Mesothelial cell of epicardium (in vitro differentiated cells): ENCODE data around the gene ARHGAP42. TPM values are rescaled to one million over a fixed set of nuclear protein-coding genes. Genes with fewer than 3 reads are reported as not detected.

Experiments
- DNase-seq, 2 experiments: peaks; one replicate each; pipeline ENCODE4 v3.0.0; 2021; ENCODE audit warnings: low spot score in 2 of 2; ENCODE audit not compliant: unreplicated experiment in 2 of 2
- H3K27ac Mint-ChIP-seq: 2 replicates; pipeline ENCODE4 v1.8.0; 2021; ENCODE audit warnings: mixed read lengths
- H3K27me3 Mint-ChIP-seq: 2 replicates; pipeline ENCODE4 v1.8.0; 2021; ENCODE audit warnings: low read depth, mixed read lengths
- H3K36me3 Mint-ChIP-seq: 2 replicates; pipeline ENCODE4 v1.8.0; 2021; ENCODE audit warnings: mixed read lengths
- H3K4me1 Mint-ChIP-seq: 2 replicates; pipeline ENCODE4 v1.8.0; 2021; ENCODE audit warnings: mixed read lengths
- H3K4me3 Mint-ChIP-seq: 2 replicates; pipeline ENCODE4 v1.8.0; 2021; ENCODE audit warnings: mild to moderate bottlenecking, moderate library complexity, mixed read lengths
- H3K9me3 Mint-ChIP-seq: 2 replicates; pipeline ENCODE4 v1.8.0; 2021; ENCODE audit warnings: mixed read lengths
- total RNA-seq: library from RNA; stranded (reverse); gene quantifications from 3 replicates; pipeline ENCODE4 v1.2.1, GENCODE V29; 2021
- TF ChIP-seq, protein P1 (sequence below): fragments of 200-600 bp; sonication (generic); IDR thresholded peaks from one replicate; pipeline ENCODE4 v1.5.0; 2021; ENCODE audit warnings: antibody characterized with exemption; ENCODE audit not compliant: unreplicated experiment

The ARHGAP42 gene
- total RNA-seq, 1 donor from 2014 or later: 19.4 TPM

DNA sequence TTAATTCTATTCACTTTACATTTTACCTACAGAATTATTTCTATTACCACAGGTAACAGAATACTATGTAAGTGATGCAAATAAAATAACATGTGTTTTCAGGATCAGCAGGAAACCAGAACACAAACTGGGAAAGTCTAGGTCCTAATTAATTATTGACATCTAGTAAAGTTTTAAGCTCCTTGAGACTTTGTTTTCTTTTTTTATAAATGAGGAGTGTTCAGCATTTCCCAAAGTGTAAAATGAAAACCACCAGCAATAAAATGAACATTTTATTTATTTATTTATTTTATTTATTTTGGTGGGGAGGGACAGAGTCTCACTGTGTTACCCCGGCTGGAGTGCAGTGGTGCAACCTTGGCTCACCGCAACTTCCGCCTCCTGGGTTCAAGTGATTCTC is 123.6 kb downstream of the ARHGAP42 start:
- no peak overlapping the region for H3K27ac Mint-ChIP-seq
- H3K4me3 Mint-ChIP-seq: no peak overlapping the region
- no peaks in the 10 kb centered on the region for H3K27me3 Mint-ChIP-seq
- TF ChIP-seq, protein P1, sequence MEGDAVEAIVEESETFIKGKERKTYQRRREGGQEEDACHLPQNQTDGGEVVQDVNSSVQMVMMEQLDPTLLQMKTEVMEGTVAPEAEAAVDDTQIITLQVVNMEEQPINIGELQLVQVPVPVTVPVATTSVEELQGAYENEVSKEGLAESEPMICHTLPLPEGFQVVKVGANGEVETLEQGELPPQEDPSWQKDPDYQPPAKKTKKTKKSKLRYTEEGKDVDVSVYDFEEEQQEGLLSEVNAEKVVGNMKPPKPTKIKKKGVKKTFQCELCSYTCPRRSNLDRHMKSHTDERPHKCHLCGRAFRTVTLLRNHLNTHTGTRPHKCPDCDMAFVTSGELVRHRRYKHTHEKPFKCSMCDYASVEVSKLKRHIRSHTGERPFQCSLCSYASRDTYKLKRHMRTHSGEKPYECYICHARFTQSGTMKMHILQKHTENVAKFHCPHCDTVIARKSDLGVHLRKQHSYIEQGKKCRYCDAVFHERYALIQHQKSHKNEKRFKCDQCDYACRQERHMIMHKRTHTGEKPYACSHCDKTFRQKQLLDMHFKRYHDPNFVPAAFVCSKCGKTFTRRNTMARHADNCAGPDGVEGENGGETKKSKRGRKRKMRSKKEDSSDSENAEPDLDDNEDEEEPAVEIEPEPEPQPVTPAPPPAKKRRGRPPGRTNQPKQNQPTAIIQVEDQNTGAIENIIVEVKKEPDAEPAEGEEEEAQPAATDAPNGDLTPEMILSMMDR: no peak
- peaks cover 25% of the 10 kb centered on the region for H3K4me1 Mint-ChIP-seq
- H3K36me3 Mint-ChIP-seq: no peaks in the 10 kb centered on the region
- H3K9me3 Mint-ChIP-seq: peaks cover 5% of the 10 kb centered on the region
- no peak for DNase-seq

DNA sequence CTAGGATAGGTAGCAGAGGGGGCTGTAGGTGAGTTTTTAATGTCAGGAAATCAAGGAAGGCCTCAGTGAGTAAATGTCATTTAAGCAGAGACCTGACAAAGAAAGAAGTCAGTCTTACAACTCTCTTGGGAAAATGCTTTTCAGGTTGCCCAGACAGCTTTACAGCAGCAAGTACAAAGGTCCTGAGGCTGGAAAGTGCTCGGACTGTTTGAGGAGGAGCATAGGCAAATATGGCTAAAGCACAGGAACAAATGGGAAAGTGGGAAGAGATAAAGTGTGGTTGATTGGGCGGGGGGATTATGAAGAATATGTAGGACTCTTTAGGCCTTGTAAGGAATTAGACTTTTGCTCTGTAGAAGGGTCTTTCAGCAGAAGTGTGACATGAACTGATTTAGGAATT is 125.4 kb downstream of the ARHGAP42 start:
- Mint-ChIP-seq H3K27me3 (no peaks in the 10 kb centered on the region), H3K4me3 (no peak overlapping the region), H3K27ac (no peak overlapping the region), H3K9me3 (peaks cover 6% of the 10 kb centered on the region), H3K4me1 (peaks cover 18% of the 10 kb centered on the region), H3K36me3 (no peaks in the 10 kb centered on the region)
- no peak for DNase-seq
- TF ChIP-seq, protein P1: no peak

DNA sequence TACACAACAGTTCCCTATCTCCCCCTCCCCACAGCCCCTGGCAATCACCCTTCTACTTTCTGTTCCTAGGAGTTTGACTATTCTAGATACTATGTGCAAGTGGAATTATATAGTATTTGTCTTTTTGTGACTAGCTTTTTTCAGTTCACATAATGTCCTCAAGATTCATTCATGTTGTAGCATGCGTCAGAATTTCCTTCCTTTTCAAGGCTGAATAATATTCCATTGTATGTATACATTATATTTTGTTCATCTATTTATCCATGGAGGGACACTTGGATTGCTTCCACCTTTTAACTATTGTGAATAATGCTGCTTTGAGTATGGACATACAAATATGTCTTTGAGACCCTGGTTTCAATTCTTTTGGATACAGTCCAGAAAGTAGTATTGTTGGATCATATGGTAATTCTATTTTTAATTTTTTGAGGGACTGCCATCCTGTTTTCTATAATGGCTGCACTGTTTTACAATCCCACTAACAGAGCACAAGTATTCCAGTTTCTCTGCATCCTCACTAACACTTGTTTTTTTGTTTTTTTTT is 128.8 kb downstream of the ARHGAP42 start:
- Mint-ChIP-seq H3K27me3 (no peaks in the 10 kb centered on the region), H3K4me3 (no peak overlapping the region), H3K9me3 (peaks cover 6% of the 10 kb centered on the region), H3K27ac (no peak overlapping the region), H3K4me1 (peaks cover 2% of the 10 kb centered on the region), H3K36me3 (no peaks in the 10 kb centered on the region)
- no peak for DNase-seq
- TF ChIP-seq, protein P1: no peak

- no peak overlapping the region for H3K4me3 Mint-ChIP-seq
- no peaks in the 10 kb centered on the region for H3K27me3 Mint-ChIP-seq
- no peaks in the 10 kb centered on the region for H3K36me3 Mint-ChIP-seq
- TF ChIP-seq, protein P1: no peak
- DNase-seq: no peak
- H3K4me1 Mint-ChIP-seq: peaks cover 2% of the 10 kb centered on the region
- H3K27ac Mint-ChIP-seq: no peak overlapping the region
- peaks cover 6% of the 10 kb centered on the region for H3K9me3 Mint-ChIP-seq
These were observed 129.7 kb downstream of the ARHGAP42 start for GRCh38 chr11:100816823-100817222.

- no peak overlapping the region for H3K4me3 Mint-ChIP-seq
- no peaks in the 10 kb centered on the region for H3K27me3 Mint-ChIP-seq
- DNase-seq: no peak
- no peak overlapping the region for H3K27ac Mint-ChIP-seq
- peaks cover 6% of the 10 kb centered on the region for H3K9me3 Mint-ChIP-seq
- no peaks in the 10 kb centered on the region for H3K36me3 Mint-ChIP-seq
- TF ChIP-seq, protein P1: no peak
- H3K4me1 Mint-ChIP-seq: peaks cover 3% of the 10 kb centered on the region
These were observed 130.5 kb downstream of the ARHGAP42 start for GRCh38 chr11:100817620-100818019.

DNA sequence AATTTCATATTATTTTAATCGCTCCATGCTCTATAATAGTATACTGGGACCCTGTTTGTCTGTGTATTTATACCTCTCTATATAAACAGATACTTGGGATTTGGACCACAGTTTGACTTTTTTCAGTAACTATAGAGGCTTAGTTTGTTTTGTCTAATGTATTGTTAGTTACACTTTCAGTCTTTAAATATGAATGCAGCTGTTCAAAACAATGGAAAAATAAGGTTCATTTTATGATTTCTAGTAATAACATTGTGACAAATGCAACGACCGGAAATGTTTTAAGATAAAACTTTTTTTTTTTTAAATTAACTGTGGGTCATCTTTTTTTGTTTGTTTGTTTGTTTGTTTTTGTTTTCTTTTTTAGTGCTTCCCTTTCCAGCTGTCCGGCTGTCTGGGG is 133.5 kb downstream of the ARHGAP42 start:
- Mint-ChIP-seq H3K27ac (no peak overlapping the region), H3K4me1 (peaks cover 20% of the 10 kb centered on the region), H3K9me3 (peaks cover 2% of the 10 kb centered on the region), H3K36me3 (no peaks in the 10 kb centered on the region), H3K27me3 (no peaks in the 10 kb centered on the region), H3K4me3 (no peak overlapping the region)
- TF ChIP-seq, protein P1: no peak
- DNase-seq: no peak
